Peyer's patch (tissue), 4 donors: ENCODE results near the gene CPED1.

ENCODE experiments used
- CTCF ChIP-seq, 6 experiments: fragments of 450-650 bp in 4 of 6; fragments of 200-600 bp in 2 of 6; sonication (generic) in 1 of 6; IDR thresholded peaks; one replicate each; pipeline ENCODE4 v1.5.1; 2017 to 2019; ENCODE audit warnings: antibody characterized with exemption in 6 of 6, mild to moderate bottlenecking in 3 of 6, moderate library complexity in 1 of 6
- POLR2A ChIP-seq, 2 donors: fragments of 450-650 bp; IDR thresholded peaks; one replicate each; pipeline ENCODE4 v1.5.1; 2017; ENCODE audit warnings: antibody characterized with exemption in 2 of 2, mild to moderate bottlenecking in 2 of 2, moderate library complexity in 2 of 2

- TF ChIP-seq POLR2A (IDR thresholded peaks at IDR 0.05) (no peak), CTCF (IDR thresholded peaks at IDR 0.05) (no peak)
Measured at GRCh38 chr7:121262969-121263368, 274.5 kb downstream of the CPED1 start.
